Dedifferentiated amniotic fluid mesenchymal stem cell (primary cell): Measurements from ENCODE around the gene ATP2C2.
"Not testable (repeated sequence)": the region's sequence is repeated elsewhere in the genome, so short reads cannot be mapped to it uniquely, and the experiment has no call there.

Experiments used
- DNase-seq: peaks from one replicate; pipeline ENCODE4 v3.0.0-alpha.2; 2016; ENCODE audit errors: extremely low spot score

ATP2C2 gene

GRCh38 chr16:84449156-84450140 is 81.1 kb downstream of the ATP2C2 start:
- no peak for DNase-seq

DNA sequence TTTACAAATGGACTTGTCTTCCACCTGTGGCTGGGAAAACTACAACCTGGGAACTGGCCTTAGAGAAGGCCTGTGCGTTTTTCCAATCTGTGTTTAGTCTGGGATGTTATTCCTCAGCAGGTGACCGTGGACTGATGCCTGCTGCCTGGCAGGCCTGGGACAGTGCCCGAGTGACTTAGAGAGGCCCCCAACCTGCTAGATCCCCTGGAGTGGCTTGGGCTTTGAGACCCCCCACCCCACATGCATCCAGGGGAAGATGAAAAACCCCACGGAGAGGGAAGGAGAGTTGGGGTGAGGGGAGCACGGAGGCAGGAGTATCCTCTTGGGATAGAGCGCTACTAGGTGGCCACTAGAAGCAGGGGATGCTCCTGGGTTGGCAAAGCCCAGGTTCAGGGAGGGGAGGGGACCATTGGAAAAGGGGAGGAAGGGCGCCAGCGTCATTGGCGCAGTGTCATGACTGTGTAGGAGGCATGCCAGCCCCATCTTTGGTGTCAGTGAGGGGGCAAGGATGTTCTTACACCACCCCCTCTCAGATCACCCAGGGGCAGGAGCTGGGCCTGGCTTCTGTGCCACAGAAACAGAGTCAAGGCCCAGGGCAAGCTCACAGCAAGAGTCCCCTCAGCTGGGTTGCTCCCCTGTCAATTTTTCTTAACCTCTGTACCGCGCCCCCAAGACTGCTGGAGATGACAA is 82.0 kb downstream of the ATP2C2 start:
- no peak for DNase-seq

DNA sequence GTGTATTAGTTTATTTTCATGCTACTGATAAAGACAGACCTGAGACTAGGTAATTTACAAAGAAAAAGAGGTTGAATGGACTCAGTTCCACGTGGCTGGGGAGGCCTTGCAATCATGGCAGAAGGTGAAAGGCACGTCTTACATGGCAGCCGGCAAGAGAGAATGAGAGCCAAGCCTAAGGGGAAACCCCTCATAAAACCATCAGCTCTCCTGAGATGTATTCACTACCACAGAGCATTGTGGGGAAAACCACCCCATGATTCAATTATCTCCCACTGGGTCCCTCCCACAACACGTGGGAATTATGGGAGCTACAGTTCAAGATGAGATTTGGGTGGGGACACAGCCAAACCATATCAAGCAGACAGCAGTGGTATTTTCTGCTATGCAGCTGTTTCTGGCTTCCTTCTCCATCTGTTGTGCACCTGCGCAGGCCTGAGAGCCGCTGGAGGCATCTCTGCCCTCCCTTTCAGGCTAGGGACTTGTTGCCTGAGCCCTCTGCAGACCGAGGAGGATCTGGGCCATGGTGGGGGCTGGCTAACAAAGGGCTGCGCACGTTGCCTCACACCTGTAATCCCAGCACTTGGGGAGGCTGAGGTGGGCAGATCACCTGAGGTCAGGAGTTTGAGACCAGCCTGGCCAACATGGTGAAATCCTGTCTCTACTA is 82.8 kb downstream of the ATP2C2 start:
- not testable (repeated sequence) for DNase-seq

GRCh38 chr16:84451781-84452180 is 83.4 kb downstream of the ATP2C2 start:
- DNase-seq: no peak

DNA sequence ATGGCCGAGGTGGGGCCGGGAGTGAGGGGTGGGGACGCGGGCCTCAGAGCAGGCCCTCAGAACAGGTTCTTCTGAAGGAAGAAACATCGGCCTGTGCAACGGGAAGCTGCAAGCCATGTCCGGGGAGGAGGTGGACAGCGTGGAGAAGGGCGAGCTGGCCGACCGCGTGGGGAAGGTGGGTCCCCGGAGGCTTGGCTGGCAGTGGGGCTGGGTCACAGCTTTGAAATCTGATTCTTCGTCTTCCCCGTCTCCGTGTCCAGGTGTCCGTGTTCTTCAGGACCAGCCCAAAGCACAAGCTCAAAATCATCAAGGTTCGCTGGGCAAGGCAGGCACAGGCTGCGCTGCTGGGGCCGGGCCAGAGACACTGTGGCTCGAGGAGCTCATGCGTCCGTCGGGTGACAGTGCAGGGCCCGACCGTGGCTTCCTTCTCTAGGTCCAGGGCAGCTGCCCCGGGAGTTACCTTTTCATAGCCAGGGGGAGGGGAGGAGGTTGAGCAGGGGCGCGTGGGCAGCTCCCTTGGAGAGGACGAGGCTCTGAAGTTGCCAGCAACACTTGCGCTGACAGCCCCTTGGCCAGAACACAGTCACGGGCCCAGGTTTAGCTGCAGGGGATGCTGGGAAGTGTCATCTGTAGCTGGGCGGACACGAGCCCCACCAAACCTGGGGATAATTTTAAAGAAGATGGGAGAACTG is 84.9 kb downstream of the ATP2C2 start:
- DNase-seq: no peak

DNA sequence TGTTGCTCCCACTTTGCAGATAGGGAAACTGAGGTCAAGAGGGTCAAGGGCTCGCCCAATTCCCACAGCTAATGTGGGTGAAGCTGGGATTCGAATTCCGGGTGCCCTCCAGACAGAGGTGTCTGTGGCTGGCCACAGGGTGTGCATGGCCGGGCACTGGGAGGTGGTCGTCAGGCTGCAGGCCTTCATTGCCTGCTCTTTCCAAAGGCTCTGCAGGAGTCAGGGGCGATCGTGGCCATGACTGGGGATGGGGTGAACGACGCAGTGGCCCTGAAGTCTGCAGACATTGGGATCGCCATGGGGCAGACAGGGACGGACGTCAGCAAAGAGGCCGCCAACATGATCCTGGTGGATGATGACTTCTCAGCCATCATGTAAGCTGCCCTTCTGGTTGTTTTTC is 86.3 kb downstream of the ATP2C2 start:
- DNase-seq: no peak

DNA sequence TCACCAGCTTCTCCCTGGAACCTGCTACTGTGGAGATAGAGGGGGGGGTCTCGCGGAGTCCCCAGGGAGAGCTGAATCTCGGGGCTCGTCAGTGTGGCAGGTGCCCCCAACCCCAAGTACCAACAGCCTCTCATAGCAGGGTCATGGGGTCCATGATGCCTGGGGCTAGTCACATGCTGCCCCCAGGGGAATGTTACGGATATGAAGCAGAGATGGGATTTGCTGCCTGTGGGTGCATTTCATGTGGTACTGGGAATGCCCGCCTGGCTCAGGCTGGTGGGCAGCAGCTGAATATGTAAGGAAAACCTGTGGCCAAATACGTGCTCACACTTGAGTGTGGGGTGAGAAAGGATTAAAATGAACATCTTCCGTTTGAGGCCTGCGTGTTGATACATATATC is 86.7 kb downstream of the ATP2C2 start:
- DNase-seq: no peak

DNA sequence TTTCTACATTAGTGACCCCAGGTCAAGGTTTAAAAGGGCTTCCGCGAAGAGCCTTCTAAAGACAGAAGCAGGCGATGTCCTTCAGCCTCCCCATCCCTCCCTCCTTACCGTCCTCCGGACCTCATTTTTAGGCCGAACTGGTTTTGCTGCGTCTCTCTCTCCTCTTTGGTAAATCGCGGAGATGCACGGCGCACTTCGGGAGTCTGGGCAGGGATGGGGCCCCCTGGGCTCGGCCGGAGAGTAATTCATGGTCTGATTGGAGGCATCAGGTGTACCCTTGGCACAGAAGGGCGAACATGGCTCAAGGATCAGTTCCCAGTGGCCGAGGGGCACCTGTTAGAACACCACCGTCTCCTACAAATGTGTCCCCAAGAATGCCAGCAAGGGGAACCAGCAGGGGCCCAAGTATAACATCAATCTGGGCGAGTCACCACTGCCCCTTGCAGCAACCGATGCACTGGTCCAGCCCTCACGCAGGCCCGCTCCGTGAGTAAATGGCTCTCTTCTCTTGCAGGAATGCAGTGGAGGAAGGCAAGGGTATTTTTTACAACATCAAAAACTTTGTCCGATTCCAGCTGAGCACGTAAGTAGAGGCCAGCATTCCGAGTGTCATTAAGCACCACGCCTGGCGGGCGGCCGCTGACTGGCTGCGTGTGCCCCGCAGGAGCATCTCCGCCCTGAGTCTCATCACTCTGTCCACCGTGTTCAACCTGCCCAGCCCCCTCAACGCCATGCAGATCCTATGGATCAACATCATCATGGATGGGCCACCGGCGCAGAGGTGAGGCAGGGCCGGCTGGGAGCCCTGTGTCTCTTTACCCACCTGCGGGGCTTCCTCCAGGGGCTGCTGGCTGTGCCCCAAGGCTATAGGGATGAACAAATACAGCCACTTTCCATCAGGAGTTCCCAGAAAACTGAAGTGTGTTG is 90.5 kb downstream of the ATP2C2 start:
- no peak for DNase-seq

GRCh38 chr16:84459533-84459894 is 91.2 kb downstream of the ATP2C2 start:
- no peak for DNase-seq

DNA sequence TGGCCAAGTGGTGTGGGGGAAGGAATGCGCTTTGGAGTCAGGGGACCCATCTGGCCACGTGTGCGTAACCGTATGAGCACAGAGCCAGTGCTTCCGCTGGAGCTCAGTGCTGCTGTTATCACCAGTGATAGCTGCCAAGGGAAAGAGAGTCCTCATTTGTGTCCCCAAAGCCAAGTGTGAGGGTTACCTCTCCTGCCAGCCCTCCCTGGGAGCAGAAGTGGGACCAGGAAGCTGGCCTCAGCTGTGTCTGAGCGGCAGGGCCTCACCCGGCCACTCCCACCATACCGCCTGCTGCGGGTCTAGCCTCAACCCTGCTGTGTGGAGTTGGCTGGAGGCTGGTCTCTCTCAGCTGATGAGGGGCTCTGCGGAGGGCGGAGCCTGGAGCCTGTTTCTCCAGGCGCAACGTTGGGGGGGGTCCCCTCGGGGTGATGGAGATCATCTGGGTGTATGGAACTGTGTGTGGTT is 91.6 kb downstream of the ATP2C2 start:
- no peak for DNase-seq

DNA sequence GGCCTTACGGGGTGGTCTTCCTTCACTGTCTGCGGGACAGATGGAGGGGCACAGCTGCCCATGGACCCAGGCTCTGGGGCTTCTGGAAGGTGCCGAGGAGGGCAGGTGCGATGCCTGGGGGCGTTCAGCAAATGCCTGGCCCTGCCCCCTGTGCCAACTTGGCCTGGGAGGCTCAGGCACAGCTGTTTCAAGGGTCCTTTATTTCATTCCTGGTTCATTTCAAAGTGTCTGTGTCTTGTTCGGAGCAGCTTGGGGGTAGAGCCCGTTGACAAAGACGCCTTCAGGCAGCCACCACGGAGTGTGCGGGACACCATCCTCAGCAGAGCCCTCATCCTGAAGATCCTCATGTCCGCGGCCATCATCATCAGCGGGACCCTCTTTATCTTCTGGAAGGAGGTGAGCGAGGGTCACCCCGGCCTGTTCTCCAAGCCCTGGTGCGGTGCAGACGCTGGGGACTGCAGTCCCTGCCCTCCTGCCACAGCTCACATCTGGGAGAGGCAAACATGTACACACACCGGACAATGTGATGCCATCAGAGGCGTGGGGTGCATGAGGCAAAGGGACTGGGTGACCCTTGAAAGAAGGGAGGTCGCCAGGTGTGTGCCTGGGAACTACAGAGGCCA is 92.2 kb downstream of the ATP2C2 start:
- DNase-seq: no peak

DNA sequence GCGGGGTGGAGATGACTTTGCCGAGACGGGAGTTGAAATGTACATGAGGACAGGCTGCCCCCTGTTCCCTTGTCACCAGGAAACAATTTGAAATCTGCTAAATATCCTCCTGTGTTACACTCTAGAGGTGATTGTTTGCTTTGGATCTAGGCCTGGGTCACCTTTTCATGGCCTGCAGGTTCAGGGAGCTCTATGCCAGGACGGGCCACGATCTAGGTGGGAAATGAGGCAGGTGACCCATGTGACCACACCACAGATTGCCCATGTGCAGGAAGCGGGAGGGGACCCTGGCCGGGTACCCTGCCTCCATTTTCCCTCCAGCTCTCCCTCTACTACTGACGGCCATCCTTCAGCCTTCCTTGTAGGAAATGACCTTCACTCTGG is 92.7 kb downstream of the ATP2C2 start:
- no peak for DNase-seq

- no peak for DNase-seq
Observed at GRCh38 chr16:84461413-84462295, 93.3 kb downstream of the ATP2C2 start.

- no peak for DNase-seq
Observed at GRCh38 chr16:84462296-84463210, 94.2 kb downstream of the ATP2C2 start.

GRCh38 chr16:84463221-84463620 is 94.9 kb downstream of the ATP2C2 start:
- DNase-seq: no peak

DNA sequence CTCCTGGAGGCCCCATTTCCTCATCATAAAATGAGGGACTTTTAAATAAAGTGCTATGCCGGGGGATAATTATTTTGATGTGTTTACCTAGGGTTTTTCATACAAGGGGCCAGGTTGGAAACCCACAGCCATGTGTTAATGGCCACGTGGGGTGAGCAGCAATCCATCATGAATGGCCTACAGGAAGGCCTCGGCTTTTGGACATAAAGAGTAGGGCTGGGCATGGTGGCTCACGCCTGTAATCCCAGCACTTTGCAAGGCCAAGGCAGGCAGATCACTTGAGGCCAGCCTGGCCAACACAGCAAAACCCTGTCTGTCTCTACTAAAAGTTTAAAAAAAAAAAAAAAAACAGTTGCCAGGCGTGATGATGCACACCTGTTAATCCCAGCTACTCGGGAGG is 95.8 kb downstream of the ATP2C2 start:
- no peak for DNase-seq

- DNase-seq: no peak
Observed at GRCh38 chr16:84465154-84465553, 96.8 kb downstream of the ATP2C2 start.

GRCh38 chr16:84466692-84467091 is 98.4 kb downstream of the ATP2C2 start:
- DNase-seq: no peak
